ENCODE results near the gene CCL23.
"Not testable (repeated sequence)": the region's sequence is repeated elsewhere in the genome, so short reads cannot be mapped to it uniquely, and the experiment has no call there.

CCL23 gene

GRCh38 chr17:36002631-36003030 lies 15.1 kb downstream of the CCL23 start:
- DNase-seq = no peak

DNA sequence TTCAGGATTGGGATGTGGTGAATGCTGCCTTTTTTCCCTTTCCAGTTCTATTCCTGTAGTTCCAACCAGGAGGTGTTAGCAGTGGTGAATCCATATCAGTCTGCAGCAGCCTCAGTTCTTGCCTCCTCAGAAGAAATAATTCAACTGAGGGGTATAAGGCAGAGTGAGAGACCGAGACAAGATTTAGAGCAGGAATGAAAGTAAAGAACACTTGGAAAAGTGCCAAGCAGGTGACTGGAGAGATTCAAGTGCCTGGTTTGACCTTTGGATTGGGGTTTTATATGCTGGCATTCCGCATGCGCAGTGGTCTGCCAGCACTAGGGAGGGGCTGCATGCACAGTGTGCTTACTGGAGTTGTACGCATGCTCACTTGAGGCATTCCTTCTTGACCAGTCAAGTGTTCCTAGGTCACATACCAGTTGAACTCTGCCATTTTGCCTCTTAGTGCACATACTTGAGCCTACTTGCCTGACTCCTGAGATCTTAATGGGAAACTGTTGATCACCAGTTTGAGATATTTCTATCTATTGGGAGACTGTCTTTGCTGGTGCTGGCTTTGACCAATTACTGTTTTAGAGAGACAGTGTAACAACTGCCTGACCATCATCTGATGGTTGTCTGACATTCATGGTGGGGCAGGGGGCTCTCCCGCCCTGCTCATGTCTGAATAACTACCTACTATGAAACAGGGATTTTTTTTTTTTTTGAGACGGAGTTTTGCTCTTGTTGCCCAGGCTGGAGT lies 15.7 kb downstream of the CCL23 start:
- DNase-seq = no peak

GRCh38 chr17:36001110-36001771 lies 16.5 kb downstream of the CCL23 start, which contains the start of gene CCL15:
CCL15 (minus strand) TSS chr17:36001553; CDS start chr17:36001492, 61 bp downstream.
- DNase-seq = no peak

DNA sequence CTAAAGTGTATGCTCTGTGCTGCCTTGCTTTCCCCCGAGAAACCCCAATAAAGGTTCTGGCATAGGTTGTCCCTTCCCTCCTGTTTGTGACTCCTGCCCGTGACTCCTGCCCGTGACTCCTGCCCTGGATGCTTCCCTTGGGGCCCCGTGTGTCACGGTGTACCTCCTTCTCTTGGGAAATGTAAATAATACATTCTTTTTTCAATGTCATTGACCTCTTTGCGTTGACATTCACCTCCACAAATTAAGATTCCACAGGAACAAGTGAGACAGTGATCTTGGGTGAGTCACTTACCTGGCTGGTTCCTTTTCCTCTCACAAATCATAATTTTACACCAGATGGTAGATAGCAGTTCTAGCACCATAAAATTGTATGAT lies 17.1 kb downstream of the CCL23 start:
- DNase-seq = no peak

DNA sequence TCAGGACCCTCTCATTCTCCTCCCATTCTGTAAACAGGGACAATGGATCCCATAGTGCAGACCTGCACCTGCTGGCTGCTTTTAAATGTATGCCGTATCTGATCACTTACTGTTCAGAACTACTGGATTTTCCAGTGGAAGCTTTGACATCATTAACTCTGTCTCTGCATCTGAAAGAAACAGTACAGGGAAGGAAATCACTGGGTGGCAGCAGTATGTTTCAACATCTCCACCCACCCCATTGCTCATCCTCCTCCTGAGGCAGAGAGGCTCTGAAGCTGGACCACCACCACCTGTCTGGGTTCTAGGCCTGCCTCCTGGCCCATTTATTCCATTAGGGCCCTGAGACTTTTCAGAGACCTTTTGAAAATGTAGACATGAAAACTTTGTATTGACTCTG lies 19.0 kb downstream of the CCL23 start:
- DNase-seq = no peak

DNA sequence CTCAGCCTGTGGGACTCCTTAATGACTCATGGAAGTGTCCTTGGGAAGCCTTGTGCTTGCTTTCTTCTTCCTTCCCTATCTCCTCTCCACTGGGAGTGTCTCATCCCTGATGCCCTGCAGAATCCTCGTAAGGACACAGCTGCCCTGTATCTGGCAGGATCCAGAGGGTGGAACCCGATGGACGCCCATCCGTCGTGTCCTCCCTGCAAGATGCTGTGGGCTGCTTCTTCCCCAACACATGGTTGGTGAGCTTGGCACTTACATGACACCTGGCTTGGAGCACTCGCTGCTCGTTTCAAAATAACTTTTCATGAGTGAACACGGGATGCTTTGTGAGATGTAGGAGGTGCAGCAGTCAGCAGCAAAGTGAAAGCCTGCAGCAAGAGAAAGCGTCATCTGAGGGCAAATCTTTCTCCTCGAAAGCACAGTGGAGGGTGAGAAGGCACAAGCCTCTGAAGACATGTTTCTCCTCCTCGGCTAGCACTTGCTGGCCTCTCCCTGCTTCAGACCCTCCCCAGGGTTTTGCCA lies 19.7 kb downstream of the CCL23 start:
- no peak for DNase-seq

- DNase-seq = not testable (repeated sequence)
Measured at GRCh38 chr17:35995346-35995745, 22.4 kb downstream of the CCL23 start.

DNA sequence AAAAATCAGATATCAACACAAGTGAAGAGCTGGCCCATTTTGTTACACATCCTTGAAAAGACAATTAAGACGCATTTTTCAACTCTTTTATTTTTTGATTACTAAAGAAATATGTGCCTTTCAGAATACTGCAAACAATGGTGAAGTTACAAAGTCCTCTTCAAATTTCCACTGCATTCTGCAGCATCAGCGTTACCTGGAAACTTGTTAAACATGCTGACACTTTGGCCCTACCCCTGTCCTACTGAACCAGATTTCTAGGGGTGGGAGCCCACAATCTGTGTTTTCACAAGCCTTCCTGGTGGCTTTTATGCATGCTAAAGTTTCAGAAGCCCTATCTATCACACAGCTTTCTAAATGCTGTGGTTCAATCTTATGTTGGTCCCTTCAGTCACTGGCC lies 26.7 kb downstream of the CCL23 start:
- no peak for DNase-seq

GRCh38 chr17:35988164-35988563 lies 29.6 kb downstream of the CCL23 start:
- no peak for DNase-seq

DNA sequence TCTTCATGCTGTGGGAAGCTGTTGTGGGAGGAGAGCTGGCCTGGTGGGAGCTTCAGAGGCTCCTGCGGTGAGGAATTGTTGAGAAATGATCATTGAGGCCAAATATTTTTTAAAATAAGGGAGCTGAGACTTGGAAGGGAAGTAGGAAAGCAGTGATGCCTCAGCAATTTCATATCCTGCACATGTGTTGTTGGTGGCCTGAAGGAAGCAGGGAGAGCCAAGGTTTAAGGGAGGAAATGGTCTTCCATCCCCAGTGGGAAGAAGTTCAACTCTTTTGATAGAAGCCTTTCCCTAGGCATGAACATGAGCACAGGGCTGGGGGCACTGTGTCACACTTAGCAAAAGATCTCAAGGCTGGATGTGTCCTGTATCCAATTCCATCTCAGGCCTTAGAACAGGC lies 31.1 kb downstream of the CCL23 start, which contains the start of gene CCL14:
CCL14 (minus strand) TSS at position 87 of the 400 bp plus-strand sequence; CDS start at position 7, 80 bp downstream.
- no peak for DNase-seq

GRCh38 chr17:35984140-35984539 lies 33.6 kb downstream of the CCL23 start:
- no peak for DNase-seq

GRCh38 chr17:35982409-35983191 lies 35.2 kb downstream of the CCL23 start:
- DNase-seq = no peak

- no peak for DNase-seq
Measured at GRCh38 chr17:35981908-35982330, 35.9 kb downstream of the CCL23 start.

GRCh38 chr17:35981246-35981645 lies 36.5 kb downstream of the CCL23 start, which contains the start of gene CCL16:
CCL16 (minus strand) TSS chr17:35981497; CDS start chr17:35981420, 77 bp downstream.
- DNase-seq = no peak

GRCh38 chr17:35978346-35978745 lies 39.4 kb downstream of the CCL23 start:
- DNase-seq = no peak

DNA sequence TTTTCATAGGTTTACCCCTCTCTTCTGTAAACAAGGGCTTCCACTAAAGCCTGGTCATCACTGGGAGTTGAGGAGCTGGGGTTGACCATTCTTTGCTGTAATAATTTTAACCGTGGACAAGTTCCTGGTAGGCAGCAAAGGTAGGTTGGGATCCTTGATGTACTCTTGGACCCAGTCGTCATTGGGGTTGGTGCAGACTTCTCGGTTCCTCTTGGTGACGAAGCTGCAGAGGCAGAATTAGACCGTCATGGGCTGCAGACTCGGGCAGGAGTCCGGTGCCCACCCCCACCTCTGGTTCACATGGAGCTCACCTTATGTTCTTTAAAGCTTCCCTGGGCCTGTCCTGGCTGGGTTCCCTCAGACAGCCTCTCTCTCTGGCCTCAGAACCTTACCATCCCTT lies 40.3 kb downstream of the CCL23 start:
- no peak for DNase-seq

DNA sequence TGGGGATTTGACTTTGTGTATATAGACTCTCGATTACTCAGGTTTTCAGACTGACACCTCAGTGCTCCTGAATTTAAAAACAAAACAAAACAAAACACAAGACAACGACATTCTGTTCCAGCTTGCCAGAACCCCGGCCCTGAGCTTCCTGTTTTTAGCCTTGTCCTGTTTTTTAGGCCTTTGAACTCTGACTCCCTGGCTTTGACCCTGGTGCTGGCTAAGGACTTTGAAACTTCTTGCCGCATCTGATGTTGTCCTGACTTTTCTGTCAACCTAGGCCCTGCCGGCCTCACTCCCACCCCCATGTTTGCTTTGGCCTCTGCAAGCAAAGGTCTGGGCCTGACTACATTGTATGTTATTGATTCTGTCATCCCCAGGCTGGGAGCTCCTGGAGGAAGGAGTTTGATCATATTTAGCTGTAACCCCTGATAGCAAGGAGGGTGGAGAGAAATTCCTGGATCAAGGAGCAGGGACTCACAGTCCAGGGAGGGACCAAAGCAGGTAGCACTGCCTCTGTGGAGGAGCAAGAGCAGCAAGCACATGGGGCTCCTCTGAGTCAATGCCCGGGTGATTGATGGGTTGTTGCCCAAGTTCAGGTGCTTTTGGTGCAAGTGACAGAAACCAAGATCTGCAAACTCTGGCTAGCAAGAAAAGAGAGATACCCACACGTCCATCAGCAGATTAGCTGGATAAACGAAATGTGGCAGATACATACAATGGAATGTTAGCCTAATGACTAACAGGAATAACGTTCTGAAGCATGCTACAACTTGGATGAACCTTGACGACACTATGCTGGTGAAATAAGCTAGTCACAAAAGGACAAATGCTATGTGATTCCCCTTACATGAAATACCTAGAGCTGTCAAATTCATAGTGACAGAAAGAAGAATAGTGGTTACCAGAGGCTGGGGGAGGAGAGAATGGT lies 44.2 kb downstream of the CCL23 start:
- DNase-seq = no peak

DNA sequence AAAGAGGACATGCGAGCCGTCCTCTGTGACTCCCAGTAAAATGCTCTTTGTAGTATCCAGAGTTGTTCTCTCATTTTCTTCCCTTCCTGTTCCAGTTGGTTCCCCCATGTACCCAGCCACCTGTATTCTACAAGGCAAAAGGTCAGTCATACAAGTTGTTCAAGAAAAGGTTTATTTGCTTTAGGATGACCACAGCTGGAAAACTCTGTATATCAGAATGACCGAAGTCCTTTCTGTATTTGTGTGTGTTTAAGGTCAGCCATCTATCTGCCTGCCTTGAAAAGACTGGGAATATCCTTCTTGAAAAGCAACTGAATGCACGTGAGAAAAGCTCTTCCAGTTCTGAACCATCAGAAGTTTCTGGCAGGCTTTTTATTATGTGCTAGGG lies 44.8 kb downstream of the CCL23 start:
- no peak for DNase-seq

DNA sequence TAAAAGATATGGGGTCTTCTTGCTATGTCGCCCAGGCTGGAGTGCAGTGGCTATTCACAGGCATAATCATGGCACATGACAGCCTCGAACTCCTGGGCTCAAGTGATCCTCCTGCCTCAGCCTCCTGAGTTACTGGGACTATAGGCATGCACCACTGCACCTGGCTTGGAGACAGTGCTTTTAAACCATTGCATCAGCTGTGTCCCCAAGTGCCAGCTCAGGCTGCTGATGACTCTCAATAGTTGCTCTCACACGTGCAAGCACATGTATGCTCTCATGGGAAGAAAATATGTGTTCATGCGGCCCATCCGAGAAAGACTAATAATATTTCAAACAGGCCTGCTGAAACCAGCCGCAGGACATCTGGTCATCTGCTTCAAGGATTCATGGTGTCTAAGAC lies 45.2 kb downstream of the CCL23 start:
- no peak for DNase-seq

- DNase-seq = no peak
Measured at GRCh38 chr17:35972066-35972465, 45.7 kb downstream of the CCL23 start.

GRCh38 chr17:35969558-35970380 lies 48.0 kb downstream of the CCL23 start:
- DNase-seq = peak; percentile 78
